Gastrocnemius medialis (tissue), 4 donors: ENCODE measurements around the gene TLL2.

Source experiments
- POLR2A ChIP-seq, 2 donors: fragments of 450-650 bp; IDR thresholded peaks; one replicate each; pipeline ENCODE4 v1.6.1; 2017; ENCODE audit warnings: antibody characterized with exemption in 2 of 2, mild to moderate bottlenecking in 2 of 2, moderate library complexity in 2 of 2
- TF ChIP-seq, protein P1 (sequence below), 5 experiments: fragments of 450-650 bp in 3 of 5; fragments of 200-600 bp in 2 of 5; sonication (generic) in 2 of 5; IDR thresholded peaks in 4 of 5; conservative IDR thresholded peaks in 1 of 5; 1 replicate in 4 of 5; 2 replicates in 1 of 5; pipeline ENCODE4 v1.5.1; 2016 to 2019; ENCODE audit warnings: antibody characterized with exemption in 5 of 5, mild to moderate bottlenecking in 3 of 5, moderate library complexity in 3 of 5

DNA sequence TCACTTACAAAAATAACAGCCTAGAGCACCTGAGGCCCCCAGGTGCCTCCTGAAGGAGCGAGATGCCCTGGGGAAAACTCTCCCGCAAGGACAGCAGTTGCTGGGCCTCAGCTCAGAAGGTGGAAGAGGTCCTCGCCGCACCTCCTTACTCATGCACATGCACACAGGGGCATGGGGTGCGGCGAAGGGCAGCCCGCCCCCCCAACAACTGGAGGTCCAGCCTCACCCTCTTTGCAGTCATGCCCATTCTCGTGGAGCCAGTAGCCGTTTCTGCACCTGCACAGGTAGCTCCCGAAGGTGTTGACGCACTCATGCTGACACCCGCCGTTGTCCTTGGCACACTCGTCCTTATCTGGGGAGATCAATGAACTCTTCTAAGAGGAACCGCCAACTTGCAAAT is 135.0 kb downstream of the TLL2 start:
- TF ChIP-seq, protein P1, sequence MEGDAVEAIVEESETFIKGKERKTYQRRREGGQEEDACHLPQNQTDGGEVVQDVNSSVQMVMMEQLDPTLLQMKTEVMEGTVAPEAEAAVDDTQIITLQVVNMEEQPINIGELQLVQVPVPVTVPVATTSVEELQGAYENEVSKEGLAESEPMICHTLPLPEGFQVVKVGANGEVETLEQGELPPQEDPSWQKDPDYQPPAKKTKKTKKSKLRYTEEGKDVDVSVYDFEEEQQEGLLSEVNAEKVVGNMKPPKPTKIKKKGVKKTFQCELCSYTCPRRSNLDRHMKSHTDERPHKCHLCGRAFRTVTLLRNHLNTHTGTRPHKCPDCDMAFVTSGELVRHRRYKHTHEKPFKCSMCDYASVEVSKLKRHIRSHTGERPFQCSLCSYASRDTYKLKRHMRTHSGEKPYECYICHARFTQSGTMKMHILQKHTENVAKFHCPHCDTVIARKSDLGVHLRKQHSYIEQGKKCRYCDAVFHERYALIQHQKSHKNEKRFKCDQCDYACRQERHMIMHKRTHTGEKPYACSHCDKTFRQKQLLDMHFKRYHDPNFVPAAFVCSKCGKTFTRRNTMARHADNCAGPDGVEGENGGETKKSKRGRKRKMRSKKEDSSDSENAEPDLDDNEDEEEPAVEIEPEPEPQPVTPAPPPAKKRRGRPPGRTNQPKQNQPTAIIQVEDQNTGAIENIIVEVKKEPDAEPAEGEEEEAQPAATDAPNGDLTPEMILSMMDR (IDR thresholded peaks at IDR 0.05 in 4 of 5, conservative IDR thresholded peaks at IDR 0.05 in 1 of 5), result no peak
- TF ChIP-seq POLR2A (IDR thresholded peaks at IDR 0.05), result no peak
